ENCODE measurements around the gene OXTR.
"Not testable (repeated sequence)": the region's sequence is repeated elsewhere in the genome, so short reads cannot be mapped to it uniquely, and the experiment has no call there.

OXTR gene

GRCh38 chr3:8741581-8742261 is 27.7 kb downstream of the OXTR start:
- peak; percentile 83 for DNase-seq (ENCODE audit: low spot score)

- peak; percentile 68 for DNase-seq (ENCODE audit: low spot score)
Measured at GRCh38 chr3:8739757-8740504, 29.5 kb downstream of the OXTR start.

DNA sequence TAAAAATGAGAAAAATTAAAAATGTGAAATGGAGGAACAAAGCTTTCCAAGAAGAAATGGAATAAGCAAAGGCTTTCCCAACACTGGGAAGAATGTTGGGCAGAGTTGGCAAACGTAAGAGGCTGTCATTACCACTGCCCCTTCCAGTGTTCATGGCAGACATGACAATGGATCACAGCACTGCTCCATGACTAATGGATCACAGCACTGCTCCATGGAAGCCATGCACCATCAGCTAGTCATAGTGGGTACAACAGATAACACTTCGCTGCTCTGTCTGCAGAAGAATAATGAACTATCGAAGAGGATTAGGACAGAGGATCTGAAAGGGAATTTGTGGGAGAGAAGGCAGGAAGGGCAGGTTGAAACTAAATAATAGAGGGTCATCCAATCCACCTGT is 30.8 kb downstream of the OXTR start:
- no peak for DNase-seq (ENCODE audit: low spot score)

- DNase-seq (ENCODE audit: low spot score) = no peak
Measured at GRCh38 chr3:8737823-8738222, 31.6 kb downstream of the OXTR start.

DNA sequence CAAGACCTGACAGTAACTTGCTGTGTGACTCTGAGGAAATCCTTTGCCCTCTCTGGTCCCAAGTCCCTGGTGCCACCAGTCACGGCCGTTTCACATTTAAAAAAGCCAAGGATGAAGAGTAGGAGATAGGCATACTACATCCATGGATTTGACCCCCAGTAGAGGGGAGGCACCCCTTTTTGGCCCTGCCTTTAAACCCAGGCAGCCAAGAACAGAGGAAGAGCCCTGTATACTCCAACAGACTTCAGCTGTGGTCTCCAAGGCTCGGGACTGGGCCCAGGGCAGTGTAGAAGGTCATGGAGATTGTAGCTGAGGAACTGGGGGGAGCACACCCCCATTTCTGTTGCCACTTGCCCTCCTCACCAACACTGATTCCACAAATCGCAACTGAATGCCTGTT is 32.1 kb downstream of the OXTR start:
- DNase-seq (ENCODE audit: low spot score) = no peak

- DNase-seq (ENCODE audit: low spot score) = no peak
Measured at GRCh38 chr3:8736436-8736835, 33.0 kb downstream of the OXTR start.

DNA sequence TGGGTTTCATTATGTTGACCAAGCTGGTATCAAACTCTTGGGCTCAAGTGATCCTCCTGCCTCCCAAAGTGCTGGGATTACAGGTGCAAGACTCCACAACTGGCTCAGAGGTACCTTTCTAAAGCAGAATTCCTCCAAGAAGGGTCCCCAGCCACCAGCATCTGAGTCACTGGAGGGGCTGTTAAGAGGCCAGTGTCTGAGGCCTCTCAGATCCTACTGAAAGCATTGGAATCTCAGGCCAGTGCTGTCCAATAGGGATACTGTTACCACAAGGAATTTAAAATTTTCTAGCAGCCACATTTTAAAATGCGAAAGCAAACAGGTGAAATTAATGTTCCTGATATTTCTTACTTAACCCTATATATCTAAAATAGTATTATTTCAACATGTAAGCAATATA is 34.5 kb downstream of the OXTR start:
- DNase-seq (ENCODE audit: low spot score) = no peak

GRCh38 chr3:8734137-8734878 is 35.1 kb downstream of the OXTR start:
- DNase-seq (ENCODE audit: low spot score) = no peak

- no peak for DNase-seq (ENCODE audit: low spot score)
Measured at GRCh38 chr3:8733332-8734094, 35.9 kb downstream of the OXTR start, which contains the start of gene CAV3. Gene CAV3 (plus strand): TSS chr3:8733802. CDS start chr3:8733877, 75 bp downstream.

GRCh38 chr3:8732413-8732812 is 37.0 kb downstream of the OXTR start:
- DNase-seq (ENCODE audit: low spot score) = no peak

DNA sequence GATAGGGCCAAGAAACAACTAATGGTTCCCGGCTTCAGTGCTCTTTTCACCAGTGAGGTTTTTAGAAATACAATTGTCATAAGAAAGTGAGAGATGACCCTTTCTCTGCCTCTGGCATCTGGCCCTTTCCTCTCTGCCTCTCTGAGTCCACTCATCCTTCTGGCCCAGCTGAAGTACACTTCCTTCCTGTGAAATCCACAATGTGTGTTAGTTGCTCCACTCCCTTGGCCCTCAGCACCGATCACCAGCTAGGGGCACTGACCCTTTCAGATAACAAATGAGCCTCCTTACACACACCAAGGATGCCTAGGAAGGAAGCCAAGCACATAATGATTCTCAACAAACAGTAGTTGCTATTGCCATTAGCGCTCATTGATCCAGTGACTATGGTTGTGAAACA is 38.8 kb downstream of the OXTR start:
- no peak for DNase-seq (ENCODE audit: low spot score)

DNA sequence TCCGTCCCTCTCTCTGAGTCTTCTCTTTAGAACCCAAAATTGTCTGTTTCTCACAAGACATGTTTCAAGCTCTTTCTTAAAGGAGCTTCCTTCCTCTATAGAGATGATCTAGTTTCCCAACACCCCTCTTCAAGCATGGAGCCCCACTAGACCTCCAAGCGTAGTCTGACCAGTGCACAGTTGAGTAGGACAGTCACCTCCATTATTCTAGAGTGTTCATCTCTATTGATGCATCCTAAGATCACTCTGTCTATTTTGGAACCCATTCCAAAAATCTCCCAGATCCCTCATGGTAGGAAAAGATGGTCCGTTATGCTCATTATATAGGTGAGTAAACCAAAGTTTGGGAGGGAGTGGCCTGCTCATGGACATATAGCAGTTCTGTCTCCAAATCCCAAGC is 39.9 kb downstream of the OXTR start:
- DNase-seq (ENCODE audit: low spot score) = no peak

- no peak for DNase-seq (ENCODE audit: low spot score)
Measured at GRCh38 chr3:8727605-8728512, 41.6 kb downstream of the OXTR start.

GRCh38 chr3:8724108-8724752 is 45.2 kb downstream of the OXTR start:
- no peak for DNase-seq (ENCODE audit: low spot score)

DNA sequence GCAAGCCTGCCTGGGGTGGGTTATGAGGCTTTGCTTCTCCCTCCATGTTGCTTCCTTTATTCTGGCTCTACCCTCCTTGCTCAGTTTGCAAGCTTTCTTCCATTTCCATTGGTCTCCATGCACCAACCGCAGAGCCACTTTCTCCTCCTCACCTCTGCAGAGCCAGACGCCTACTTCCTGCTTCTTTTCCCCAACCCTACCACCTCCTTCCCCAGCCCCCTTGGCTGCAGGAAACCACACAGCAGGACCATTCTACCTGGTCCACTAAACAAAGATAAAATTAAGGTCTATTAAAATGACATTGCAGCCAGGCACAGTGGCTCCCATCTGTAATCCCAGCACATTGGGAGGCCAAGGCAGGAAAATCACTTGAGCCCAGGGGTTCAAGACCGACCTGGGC is 45.8 kb downstream of the OXTR start:
- DNase-seq (ENCODE audit: low spot score) = no peak

DNA sequence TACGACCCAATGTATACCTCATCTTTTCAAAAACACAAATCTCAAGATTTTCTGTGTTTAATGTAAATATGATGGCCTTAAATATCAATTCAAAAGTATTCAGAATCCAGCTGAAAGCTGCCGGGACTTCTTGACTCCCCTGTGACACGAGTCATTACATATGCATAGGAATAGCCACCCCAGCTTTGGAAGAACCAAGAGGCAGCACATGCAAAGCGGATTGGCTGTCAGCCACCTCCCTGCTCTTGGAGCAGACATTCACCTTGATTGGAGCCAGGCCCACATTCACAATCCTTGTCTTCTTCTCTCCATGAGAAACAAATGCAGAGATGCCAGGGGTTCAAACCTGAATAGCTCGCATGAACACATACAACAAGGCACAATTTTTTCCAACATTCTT is 46.6 kb downstream of the OXTR start:
- no peak for DNase-seq (ENCODE audit: low spot score)

- DNase-seq (ENCODE audit: low spot score) = not testable (repeated sequence)
Measured at GRCh38 chr3:8715757-8716156, 53.7 kb downstream of the OXTR start.

- peak; percentile 29 for DNase-seq (ENCODE audit: low spot score)
Measured at GRCh38 chr3:8713901-8714759, 55.3 kb downstream of the OXTR start.

- no peak for DNase-seq (ENCODE audit: low spot score)
Measured at GRCh38 chr3:8712908-8713255, 56.5 kb downstream of the OXTR start.
